Stimulated activated CD8-positive, alpha-beta memory T cell treated with anti-CD3 and anti-CD28 coated beads, Interleukin-12 subunit alpha, Interleukin-12 subunit beta, amount 100 ng/mL, for 1 hour (primary cell): ENCODE measurements around the gene INTS1.

ENCODE experiments used
- DNase-seq: peaks from one replicate; pipeline ENCODE4 v3.0.0-alpha.2; 2020; ENCODE audit warnings: low read depth

The INTS1 gene

DNA sequence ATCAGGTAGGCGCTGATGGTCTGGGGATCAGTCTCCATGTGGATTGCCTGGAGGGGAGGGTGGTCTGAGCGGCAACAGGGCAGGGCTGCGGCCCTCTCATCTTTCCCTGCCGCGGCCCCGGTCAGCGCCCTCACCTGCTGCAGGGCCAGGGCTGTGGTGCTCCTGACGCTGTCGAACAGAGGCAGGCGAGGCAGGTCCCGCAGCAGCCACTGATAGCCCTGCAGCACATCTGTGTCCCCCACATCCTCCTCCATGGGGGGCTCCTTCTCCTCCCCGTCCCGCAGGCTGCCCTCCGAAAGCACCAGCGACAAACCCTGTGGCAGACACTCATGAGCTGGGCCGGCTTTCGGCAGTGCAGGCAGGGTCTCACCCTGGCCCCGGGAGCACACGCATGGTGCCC is 19.0 kb downstream of the INTS1 start:
- DNase-seq = no peak

DNA sequence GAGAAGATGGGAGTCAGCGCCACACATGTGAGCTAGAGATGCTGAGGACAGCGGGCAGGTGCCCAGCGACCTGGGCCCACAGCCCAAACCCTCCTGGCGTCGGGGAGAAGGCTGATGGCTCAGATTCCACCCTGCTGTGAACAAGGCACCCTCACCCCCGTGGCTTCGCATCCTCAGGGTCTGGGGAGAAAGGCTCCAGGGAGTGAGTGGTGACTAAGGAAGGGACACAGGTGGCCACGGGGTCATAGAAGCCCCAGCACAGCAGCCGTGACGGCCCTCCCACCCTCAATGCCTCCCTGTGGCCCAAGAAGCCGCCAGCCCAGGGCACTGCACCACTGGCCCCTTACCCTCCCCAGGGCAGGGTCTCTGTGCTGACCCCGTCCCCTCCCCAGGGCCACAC is 19.6 kb downstream of the INTS1 start:
- DNase-seq = no peak

DNA sequence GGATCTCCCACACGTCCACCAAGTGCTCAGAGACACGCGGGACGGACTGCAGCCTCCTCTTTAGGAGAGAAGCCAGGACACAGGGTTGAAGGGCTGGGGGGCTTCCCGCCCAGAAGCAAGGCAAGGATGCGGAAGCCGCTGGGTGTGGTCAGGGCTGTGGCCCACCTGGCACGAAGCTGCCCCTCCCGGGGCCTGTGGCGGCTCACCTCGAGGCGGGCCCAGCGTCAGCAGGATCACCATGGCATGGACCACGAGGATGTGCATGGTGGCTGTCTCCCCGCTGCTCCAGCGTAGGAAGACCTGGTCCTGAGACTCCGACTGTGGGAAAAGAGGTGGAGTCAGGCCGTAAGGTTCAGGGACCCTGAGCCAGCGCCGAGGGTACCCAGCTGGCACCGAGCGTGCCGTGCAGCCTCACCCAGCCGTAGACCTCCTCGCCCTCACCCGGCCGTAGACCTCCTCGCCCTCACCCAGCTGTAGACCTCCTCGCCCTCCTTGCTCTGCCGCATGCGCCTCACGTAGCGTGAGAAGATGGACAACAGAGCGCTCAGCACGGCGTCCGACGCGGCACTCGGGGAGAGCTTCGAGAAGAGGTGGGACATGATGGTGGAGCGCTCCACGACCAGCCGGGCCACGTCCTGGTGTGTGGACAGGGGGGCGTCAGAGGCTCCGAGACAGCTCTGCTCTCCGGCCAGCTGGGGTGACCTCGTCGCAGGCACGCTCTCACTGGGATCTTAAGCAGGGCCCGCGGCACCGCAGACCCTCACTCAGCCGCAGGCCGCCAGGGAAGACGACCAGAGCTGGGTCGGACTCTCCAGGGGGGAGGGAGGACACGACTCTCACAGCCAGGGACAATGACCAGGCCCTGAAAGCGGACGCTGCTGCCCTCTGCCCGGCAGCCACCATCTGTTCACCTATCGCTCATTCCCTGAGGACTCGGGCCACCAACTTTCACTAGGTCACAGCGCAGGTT is 20.4 kb downstream of the INTS1 start:
- no peak for DNase-seq

DNA sequence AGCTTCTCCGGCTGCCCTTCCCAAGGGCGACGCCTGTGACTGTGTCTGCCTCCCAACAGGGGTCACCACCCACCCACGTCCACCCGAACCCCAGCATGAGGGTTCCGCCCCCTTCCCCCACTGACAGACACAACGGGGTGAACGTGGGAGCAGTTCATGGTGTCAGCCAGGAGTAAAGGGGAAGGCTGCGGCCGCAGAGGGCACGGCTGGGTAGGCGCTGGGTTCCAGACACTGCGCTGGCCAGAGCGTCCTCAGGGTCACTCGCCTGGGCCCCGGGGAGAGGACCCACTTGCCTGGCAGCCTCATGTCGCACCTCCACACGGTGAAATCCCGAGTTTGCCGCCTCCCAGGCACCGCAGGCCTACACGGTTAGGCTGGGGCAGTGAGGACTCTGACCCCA is 21.1 kb downstream of the INTS1 start:
- no peak for DNase-seq

DNA sequence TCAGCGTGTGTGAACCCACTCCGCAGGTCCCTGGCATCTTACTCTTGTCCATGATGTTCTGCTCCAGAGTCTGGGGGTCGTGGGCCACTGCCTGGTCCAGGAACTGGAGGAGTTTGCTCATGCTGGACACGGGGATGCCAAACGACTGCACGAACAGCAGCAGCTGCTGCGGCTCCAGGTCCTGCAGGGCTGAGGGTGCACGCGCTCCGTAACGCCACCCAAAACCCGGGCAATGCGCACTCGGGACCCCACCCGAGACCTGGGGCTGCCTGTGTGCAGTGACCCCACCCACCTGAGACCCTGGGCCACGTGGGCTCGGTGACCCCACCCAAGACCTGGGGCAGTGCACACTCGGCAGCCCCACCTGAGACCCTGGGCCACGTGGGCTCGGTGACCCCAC is 22.9 kb downstream of the INTS1 start:
- DNase-seq = no peak

DNA sequence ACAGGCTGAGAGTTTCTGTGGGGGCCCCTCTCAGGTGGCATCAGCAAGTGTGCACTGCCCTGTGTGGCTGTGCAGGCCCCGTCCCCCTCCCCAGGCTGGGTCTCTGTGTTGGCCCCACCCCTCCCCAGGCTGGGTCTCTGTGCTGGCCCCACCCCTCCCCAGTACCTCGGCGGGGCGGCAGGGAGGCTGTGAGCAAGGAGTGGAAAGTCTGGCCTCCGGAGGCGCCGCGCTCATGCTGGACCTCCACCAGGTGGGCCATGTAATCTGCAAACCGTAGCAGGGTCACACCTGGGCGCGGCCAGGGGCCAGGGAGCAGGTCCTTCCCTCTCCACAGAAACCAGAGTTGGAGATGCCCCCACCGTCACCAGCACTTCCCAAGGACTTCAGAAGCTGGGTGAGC is 23.5 kb downstream of the INTS1 start:
- DNase-seq = no peak

DNA sequence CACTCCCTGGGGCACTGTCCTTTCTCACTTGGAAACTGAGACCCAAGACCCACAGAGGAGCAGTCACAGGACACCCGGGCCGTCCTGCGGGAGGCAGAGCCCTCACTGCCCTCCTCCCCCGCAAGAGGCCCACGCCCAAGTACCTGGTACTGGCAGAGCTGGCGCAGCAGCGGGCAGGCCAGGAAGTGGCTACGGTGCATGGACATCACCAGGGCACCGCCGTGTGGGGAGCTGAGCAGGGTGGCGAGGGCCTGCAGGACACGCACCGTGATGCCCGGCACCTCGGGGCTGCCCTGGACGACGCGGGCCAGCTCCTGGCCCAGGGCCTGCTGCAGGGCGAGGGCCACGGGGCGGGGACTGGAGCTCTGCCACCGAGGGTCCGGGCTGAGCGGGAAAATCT is 24.9 kb downstream of the INTS1 start:
- DNase-seq = no peak

DNA sequence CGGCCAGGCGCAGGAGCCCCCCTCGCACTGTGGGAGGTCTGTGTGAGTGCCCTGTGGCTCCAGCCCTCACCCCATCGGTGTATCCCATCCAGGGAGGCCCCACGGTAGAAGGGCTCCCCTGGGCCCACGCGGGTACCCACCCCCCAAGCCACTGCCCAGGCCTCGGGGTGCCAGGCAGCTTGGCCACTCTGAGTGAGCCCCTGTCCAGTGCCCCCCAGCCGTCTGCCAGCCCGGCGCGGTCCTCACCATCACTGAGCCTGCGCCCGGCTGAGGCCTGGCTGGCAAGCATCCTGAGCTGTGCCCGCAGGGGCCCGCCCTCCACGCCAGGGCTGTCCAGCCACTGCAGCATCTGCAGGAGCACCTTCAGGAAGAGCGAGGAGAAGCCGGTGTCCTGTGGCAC is 25.7 kb downstream of the INTS1 start:
- no peak for DNase-seq

DNA sequence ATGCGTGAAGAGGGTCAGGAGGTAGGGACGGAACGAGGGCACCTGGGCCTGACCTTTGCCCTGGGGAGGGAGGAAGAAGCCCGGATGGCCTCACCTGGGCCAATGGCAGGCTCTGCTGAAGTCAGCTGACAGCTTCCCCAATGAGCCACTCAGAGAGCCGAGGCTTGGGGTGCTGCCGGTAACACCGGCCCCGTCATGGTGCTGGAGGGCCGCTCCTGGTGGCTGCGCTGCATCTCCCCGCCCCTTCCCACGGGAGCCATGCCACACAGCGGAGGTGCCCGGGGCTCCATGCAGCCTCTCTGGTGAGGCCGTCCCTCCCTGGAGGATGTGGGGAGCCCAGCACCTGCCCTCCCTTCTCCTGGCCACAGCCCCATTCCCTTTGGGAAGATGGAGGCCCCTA is 27.3 kb downstream of the INTS1 start:
- DNase-seq = no peak

DNA sequence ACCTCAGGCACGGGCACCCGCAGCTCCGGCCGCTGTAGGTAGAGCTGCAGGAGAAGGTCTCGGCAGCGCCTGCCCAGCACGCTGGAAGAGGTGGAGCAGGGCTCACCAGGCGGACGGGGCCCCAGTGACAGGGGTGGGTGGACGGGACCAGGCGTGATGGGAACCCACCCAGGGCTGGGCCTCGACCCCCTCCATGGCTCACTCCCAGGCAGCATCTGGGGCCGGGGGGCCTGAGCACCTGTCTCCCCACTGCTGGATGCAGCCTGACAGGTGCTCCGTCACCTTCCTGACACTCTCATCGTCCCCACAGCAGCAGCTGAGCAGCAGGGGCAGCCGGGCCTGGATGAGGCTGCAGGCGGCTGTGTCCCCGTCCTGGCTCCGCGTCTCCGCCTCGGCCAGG is 28.2 kb downstream of the INTS1 start:
- no peak for DNase-seq

DNA sequence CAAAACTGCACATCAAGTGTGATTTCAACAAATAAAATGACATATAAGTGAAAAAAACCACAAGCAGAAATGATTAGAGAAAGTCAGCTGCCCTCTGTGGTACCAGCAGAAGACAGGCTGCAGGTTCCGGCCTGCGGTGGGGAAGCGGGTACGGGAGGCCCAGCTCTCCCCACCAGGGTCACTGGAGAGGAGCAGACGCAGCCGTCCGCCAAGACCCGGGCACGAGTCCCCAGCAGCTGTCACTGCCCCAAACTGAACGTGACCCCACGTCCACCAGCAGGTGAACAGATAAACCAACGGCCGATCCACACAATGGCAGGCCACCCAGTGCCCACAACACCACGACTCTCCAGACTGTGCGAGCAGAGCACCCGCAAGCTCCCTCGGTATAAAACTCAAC is 28.8 kb downstream of the INTS1 start:
- DNase-seq = no peak

DNA sequence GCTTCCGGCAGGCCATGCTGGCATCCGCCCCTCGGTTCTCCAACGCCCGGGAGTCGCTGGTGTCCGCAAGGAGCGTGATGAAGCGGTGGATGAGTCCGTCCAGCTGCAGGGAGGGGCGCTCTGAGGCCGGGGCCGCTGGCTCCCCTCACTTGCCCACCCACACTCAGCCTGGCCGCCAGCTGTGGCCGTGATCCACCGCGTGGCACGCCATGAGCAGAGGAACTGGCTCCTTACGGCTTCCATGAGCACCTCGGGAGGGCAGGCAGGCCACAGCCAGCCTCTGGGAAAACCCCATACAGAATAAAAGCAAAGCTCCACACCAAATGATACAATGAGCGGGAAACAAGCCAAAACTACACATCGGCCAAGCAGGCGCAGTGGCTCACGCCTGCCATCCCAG is 29.5 kb downstream of the INTS1 start:
- DNase-seq = no peak

DNA sequence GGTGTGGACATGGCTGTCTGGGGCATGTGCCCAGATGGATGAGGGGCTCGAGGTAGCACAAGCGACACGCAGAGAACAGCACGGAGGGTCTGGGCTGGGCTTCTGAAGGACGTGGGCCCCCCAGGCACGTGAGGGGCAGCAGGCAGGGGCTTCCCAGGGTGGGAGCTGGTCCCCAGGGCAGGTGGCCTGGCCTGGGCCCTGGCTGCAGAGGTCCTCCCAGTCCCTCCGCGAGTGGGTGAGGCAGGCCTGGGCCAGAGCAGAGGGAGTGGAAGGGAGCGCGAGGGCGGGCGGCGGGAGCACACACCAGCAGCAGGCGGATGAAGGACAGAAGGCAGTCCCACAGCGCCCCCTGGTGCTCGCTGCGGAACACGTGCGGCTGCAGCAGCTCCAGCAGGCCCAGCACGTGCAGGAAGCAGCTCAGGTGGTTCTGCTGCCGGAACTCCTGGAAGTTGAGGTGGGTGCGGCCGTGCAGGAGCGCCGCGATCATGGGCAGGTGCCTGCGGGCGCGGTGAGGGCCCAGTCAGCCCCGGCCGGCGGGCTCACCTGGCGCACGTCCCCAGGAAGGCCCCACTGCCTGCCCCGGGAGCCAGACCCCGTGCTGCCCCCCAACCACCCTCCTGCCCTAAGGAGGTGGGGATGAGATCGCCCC is 30.2 kb downstream of the INTS1 start:
- DNase-seq = peak; percentile 69

DNA sequence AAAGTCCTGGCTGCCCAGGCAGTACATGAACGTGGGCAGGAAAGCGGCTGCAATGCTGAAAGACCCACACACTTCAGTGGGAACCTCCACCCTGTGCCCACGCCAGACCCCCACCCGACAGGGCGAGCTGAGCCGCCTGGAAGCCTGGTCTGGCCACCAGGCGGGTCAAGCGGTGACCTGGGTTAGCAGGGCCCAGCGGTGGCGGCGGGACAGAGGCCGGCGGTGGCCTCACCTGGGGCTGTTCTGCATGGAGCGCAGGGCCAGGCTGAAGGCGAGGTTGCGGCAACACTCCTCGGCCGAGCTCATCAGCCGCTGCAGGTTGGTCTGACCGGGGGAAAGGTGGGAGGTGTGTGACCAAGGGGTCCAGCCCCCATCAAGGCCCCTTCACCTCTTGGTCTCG is 33.3 kb downstream of the INTS1 start:
- no peak for DNase-seq

DNA sequence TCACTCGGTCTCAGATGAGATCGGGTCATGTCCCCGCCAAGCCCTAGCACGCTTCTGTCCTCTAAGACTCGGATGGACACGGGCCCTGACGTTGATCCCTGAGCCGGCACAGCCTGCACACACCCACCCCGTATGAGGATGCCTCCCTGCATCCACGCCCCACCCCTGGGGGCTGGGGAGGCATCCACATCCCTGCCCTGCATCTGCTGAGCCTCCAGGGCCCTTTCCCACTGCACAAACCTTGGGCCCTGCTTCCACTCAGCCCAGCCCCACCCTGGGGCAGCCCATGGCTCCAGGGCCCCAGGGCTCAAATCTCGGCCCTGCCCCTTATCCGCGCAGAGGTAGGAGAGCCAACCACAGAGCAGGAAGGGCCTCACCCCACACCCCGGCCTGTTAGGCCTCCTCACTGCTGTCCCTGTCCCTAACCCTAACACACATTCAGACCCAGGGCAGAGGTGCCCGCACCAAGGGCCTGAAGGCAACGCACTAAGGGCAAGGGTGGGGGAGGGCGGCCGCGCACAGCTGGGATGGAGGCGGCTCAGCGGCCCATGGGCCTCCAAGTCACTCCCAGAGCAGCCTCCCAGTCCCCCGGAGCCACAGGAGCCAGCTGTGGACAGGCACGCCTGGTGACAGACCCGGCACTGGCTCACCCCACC is 35.4 kb downstream of the INTS1 start:
- no peak for DNase-seq

DNA sequence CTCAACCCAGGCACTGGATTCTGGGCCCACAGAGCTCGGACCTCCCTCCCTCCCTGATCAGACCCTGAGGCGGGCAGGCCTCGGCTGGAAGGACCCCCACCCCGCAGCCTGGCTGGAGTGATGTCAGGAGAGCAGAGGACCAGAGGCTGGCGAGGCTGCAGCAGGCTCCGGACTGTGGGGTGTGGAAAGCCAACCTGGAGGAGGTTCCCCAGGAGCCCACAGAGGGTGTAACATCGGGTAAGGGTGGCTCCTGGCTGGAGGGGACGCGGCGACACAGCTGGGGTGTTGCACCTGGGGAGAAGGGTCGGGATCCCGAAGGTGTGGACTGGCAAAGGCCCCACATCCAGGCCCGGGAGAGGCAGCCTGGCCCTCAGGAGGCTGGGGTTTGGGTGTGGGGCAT is 36.0 kb downstream of the INTS1 start:
- DNase-seq = no peak

DNA sequence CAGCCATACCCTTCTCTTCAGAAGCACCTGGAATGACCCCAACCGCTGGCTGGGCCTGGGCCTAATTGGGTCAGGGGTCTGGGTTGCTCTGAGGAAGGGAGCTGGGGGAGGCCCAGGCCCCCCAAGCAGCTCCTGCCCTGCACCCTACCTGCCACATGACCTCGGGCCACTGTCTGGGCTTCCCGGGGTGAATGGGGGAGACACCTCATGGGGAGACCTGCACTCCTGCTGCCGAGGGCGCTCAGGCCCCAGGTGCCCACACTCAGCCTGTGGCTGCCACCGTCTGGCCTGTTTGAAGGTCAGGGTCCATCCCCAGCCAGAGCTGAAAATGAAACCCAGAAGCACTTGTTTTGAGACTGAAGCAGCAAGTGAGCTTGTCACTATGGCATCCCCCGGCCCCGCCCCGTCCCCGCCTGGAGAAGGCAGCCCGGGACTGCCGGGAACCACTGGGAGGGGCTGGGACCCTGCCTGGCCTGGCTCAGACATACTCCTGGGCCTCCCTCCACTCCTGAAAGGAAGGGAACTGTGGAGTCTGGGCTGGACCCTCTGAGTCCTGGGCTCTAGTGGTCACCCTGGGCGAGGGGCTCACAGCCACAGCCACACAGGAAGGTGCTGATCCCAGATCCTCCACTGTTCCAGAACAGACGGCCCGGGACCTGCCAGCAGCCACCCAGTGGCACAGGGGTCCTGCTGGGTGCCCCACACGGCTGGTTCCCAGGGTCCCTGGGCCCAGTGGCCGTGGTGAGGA is 37.5 kb downstream of the INTS1 start:
- no peak for DNase-seq

DNA sequence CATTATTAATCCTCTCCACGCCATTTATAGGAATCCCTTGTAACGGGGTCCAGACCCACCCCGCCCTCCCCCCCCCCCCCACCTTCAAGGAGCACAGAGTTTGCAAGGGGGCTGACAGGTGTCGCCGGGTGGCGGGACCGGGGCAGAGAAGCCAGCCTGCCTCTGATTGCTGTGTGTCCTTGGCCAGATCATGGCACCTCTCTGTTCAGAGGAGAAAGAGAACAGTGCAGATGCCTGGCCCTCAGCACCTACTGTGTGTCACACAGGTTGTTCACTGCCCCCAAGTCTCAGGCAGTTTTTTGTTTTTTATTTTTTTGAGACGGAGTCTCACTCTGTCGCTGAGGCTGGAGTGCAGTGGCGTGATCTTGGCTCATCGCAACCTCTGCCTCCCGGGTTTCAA is 39.5 kb downstream of the INTS1 start:
- no peak for DNase-seq

DNA sequence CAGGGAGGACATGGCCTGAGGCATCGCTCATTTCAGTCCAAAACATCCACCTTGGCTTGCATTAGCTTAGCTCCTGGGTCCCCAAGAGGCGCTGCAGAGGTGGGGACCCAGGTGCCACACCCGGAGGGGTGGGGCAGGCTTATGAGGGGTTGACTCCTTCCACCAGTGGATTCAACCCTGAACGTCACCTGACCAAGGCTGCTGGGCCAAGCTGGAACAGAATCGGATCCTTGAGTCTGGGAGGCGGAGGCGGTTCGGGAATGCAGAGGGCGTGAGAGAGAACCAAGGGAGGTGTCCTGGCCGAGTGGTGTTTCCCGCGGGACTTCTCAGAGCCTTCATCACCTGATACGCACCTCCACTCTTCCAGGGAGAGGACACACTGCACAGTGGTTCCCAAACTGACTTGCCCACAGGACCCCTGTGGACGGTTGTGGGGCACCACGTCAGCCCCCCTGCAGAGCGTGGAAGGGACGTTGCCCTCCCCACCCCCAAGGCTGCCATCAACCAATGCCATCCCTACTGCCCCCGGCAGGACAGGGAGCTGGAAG is 40.4 kb downstream of the INTS1 start:
- no peak for DNase-seq

DNA sequence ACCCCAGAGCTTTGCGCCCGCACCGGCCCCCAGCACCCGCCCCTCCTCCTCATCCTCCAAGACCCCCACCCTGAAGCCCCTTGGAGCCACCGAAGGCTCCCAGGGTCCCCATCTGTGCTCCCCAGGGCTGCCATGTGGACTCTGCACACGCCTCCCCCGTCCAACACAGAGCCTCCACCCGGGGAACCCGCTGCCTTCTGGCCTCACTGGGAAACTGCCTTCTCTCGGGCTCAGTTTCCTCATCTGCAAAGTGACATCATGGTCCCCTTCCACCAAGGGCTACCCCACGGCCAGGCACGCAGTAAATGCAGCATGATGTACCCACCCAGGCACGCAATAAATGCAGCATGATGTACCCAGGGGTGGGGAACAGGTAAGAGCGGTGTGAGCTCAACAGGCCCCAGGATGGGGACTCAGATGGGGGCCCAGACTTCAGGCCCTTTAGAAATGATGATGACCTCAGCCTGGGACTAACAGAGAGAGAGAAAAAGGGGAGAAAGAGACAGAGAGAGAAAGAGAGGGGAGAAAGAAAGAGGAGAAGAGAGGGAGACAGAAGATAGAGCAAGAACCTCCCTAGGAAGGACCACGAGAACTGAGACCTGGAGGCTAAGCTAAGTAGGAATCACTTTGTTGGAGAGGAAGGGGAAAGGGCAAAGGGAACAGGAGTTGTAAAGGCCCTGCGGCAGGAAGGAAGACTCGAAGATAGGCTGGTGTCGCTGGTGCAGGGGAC is 42.4 kb downstream of the INTS1 start:
- no peak for DNase-seq
